GM12865 (cell line): ENCODE measurements around the gene ABL1.

Source experiments
- DNase-seq: peaks from one replicate; pipeline ENCODE4 v3.0.0; 2010; ENCODE audit warnings: low read depth
- H3K4me3 ChIP-seq: 2 replicates; pipeline ENCODE4 v1.5.1; 2011; ENCODE audit warnings: mild to moderate bottlenecking, low read depth, low read length, control low read depth
- CTCF ChIP-seq: IDR thresholded peaks from 2 replicates; pipeline ENCODE4 v1.5.1; 2011; ENCODE audit warnings: low read length, control low read depth, low read depth, inconsistent platforms; ENCODE audit not compliant: insufficient read depth; ENCODE audit errors: missing control alignments

The ABL1 gene

GRCh38 chr9:130924448-130924788, 89.4 kb downstream of the ABL1 start:
- no peak for TF ChIP-seq CTCF

GRCh38 chr9:130925050-130925678, 90.1 kb downstream of the ABL1 start:
- DNase-seq = no peak
- TF ChIP-seq CTCF = no peak

More at GRCh38 chr9:130924448-130924788, 89.4 kb downstream of the ABL1 start:
- no peak overlapping the region for H3K4me3 ChIP-seq
- no peak for DNase-seq

GRCh38 chr9:130927338-130927737, 92.3 kb downstream of the ABL1 start:
- DNase-seq = peak; percentile 28
- TF ChIP-seq CTCF = no peak
- no peak overlapping the region for H3K4me3 ChIP-seq

More at GRCh38 chr9:130925050-130925678, 90.1 kb downstream of the ABL1 start:
- no peak overlapping the region for H3K4me3 ChIP-seq

GRCh38 chr9:130927995-130928900, 93.2 kb downstream of the ABL1 start:
- no peak overlapping the region for H3K4me3 ChIP-seq
- no peak for TF ChIP-seq CTCF
- DNase-seq = peak; percentile 76

- no peak for TF ChIP-seq CTCF
- no peak for DNase-seq
- H3K4me3 ChIP-seq = no peak overlapping the region
These were observed 94.6 kb downstream of the ABL1 start for GRCh38 chr9:130929571-130930038.

- no peak for DNase-seq
- no peak for TF ChIP-seq CTCF
- no peak overlapping the region for H3K4me3 ChIP-seq
These were observed 95.2 kb downstream of the ABL1 start for GRCh38 chr9:130930132-130930803.
